Measurements from ENCODE around the gene GYG1. TPM values are rescaled to one million over a fixed set of nuclear protein-coding genes. Genes with fewer than 3 reads are reported as not detected.

The GYG1 gene
- total RNA-seq, 1 experiment from 2014 or later, result 75.2 TPM

DNA sequence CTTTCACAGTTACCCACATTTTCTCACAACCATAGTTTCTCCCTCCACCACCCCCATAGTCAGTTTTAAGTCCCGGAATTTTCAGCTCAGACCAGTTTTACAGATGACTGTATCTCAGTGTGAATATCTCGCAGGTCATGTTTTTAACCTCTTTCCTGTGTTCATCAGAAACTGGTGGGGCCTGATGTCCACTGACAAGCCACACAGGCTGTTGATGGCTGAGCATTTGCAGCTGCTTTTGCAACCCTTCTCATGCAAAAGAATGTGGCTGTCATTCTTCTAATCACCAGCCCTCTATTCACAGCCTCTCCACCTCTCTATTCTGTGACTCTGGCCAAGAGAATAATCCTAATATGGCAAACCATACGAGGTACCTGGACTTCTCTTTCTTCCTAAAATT lies 8.5 kb downstream of the GYG1 start:
- DNase-seq (ENCODE audit: low read depth, low spot score) (no peak), ATAC-seq (no peak; the same call in 1 of the 2 replicates)
- ChIA-PET CTCF (no interaction called here), POLR2A (no interaction called here)
- Histone ChIP-seq H3K4me3 (ENCODE audit: low read depth in 2 of 2, low read length in 2 of 2) (no peak overlapping the region), H3K36me3 (ENCODE audit: control insufficient read depth, insufficient read depth, low read length) (peaks cover 33% of the 10 kb centered on the region), H3K27ac (ENCODE audit: low read length) (no peak overlapping the region), H3K27me3 (ENCODE audit: control insufficient read depth, insufficient read depth, low read length) (no peaks in the 10 kb centered on the region), H3K4me1 (ENCODE audit: control insufficient read depth, insufficient read depth, low read length) (peaks cover 7% of the 10 kb centered on the region), H3K9me3 (ENCODE audit: control insufficient read depth, insufficient read depth, low read depth, low read length) (no peaks in the 10 kb centered on the region)
- intact Hi-C loops (cut with micrococcal nuclease; ENCODE audit: unreplicated experiment), result no loop called here
- TF ChIP-seq POLR2AphosphoS5 (IDR thresholded peaks at IDR 0.05; ENCODE audit: low read depth, low read length) (no peak), SIN3A (IDR thresholded peaks at IDR 0.05; ENCODE audit: borderline replicate concordance, insufficient read depth, low read depth, low read length) (no peak), TCF7L2 (IDR thresholded peaks at IDR 0.05; ENCODE audit: low read depth, low read length) (no peak)
- TF ChIP-seq, protein P1, sequence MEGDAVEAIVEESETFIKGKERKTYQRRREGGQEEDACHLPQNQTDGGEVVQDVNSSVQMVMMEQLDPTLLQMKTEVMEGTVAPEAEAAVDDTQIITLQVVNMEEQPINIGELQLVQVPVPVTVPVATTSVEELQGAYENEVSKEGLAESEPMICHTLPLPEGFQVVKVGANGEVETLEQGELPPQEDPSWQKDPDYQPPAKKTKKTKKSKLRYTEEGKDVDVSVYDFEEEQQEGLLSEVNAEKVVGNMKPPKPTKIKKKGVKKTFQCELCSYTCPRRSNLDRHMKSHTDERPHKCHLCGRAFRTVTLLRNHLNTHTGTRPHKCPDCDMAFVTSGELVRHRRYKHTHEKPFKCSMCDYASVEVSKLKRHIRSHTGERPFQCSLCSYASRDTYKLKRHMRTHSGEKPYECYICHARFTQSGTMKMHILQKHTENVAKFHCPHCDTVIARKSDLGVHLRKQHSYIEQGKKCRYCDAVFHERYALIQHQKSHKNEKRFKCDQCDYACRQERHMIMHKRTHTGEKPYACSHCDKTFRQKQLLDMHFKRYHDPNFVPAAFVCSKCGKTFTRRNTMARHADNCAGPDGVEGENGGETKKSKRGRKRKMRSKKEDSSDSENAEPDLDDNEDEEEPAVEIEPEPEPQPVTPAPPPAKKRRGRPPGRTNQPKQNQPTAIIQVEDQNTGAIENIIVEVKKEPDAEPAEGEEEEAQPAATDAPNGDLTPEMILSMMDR (IDR thresholded peaks at IDR 0.05), result no peak
- TF ChIP-seq, protein P2, sequence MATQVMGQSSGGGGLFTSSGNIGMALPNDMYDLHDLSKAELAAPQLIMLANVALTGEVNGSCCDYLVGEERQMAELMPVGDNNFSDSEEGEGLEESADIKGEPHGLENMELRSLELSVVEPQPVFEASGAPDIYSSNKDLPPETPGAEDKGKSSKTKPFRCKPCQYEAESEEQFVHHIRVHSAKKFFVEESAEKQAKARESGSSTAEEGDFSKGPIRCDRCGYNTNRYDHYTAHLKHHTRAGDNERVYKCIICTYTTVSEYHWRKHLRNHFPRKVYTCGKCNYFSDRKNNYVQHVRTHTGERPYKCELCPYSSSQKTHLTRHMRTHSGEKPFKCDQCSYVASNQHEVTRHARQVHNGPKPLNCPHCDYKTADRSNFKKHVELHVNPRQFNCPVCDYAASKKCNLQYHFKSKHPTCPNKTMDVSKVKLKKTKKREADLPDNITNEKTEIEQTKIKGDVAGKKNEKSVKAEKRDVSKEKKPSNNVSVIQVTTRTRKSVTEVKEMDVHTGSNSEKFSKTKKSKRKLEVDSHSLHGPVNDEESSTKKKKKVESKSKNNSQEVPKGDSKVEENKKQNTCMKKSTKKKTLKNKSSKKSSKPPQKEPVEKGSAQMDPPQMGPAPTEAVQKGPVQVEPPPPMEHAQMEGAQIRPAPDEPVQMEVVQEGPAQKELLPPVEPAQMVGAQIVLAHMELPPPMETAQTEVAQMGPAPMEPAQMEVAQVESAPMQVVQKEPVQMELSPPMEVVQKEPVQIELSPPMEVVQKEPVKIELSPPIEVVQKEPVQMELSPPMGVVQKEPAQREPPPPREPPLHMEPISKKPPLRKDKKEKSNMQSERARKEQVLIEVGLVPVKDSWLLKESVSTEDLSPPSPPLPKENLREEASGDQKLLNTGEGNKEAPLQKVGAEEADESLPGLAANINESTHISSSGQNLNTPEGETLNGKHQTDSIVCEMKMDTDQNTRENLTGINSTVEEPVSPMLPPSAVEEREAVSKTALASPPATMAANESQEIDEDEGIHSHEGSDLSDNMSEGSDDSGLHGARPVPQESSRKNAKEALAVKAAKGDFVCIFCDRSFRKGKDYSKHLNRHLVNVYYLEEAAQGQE (IDR thresholded peaks at IDR 0.05; ENCODE audit: insufficient read depth in 1 of 2, low read depth in 2 of 2, low read length in 1 of 2), result no peak
- BruUV-seq (replicated peaks), result no TSS peak
- in situ Hi-C loops (cut with HindIII; ENCODE audit: low pct_unique_long_range_greater_than_20kb, low sequenced_read_pairs), result no loop called here

DNA sequence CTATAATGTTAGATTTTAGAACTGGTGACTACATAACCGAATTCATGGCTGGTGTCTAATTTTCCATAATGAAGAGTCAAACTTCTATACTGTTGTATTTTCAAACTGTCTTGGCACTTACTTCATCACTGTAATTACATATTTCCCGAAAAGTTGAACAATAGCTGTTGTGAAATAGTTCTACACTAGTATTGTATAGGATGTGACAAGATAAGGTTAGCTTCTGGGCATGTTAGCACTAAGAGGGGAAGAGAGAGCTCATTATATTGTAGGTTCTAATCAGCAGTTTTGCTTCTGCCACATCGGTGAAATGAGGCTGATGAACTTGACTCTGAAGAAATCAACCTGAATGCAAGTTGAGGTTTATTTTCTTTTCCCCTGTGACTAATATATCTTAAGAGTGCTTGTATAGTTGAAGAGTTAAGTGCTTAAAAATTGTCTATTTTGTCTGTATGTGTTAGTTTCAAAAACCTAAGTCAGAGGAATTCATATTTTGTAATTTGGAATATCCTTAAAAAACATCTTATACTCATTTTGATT lies 8.9 kb downstream of the GYG1 start:
- POLR2A ChIA-PET, result no interaction called here
- ATAC-seq, result no peak
- BruUV-seq (replicated peaks), result no TSS peak

More for the DNA sequence above, 8.9 kb downstream of the GYG1 start:
- no peaks in the 10 kb centered on the region for H3K9me3 ChIP-seq (ENCODE audit: control insufficient read depth, insufficient read depth, low read depth, low read length)
- no peak for TF ChIP-seq TCF7L2 (IDR thresholded peaks at IDR 0.05; ENCODE audit: low read depth, low read length)
- TF ChIP-seq, protein P2 (IDR thresholded peaks at IDR 0.05; ENCODE audit: insufficient read depth in 1 of 2, low read depth in 2 of 2, low read length in 1 of 2), result no peak
- no peak for TF ChIP-seq SIN3A (IDR thresholded peaks at IDR 0.05; ENCODE audit: borderline replicate concordance, insufficient read depth, low read depth, low read length)
- TF ChIP-seq, protein P1 (IDR thresholded peaks at IDR 0.05), result no peak
- no peak for TF ChIP-seq POLR2AphosphoS5 (IDR thresholded peaks at IDR 0.05; ENCODE audit: low read depth, low read length)
- in situ Hi-C loops (cut with HindIII; ENCODE audit: low pct_unique_long_range_greater_than_20kb, low sequenced_read_pairs), result no loop called here
- H3K4me1 ChIP-seq (ENCODE audit: control insufficient read depth, insufficient read depth, low read length), result peaks cover 8% of the 10 kb centered on the region
- H3K36me3 ChIP-seq (ENCODE audit: control insufficient read depth, insufficient read depth, low read length), result peaks cover 32% of the 10 kb centered on the region
- no peak overlapping the region for H3K4me3 ChIP-seq (ENCODE audit: low read depth in 2 of 2, low read length in 2 of 2)
- DNase-seq (ENCODE audit: low read depth, low spot score), result no peak
- CTCF ChIA-PET, result no interaction called here
- H3K27ac ChIP-seq (ENCODE audit: low read length), result no peak overlapping the region
- intact Hi-C loops (cut with micrococcal nuclease; ENCODE audit: unreplicated experiment), result no loop called here
- H3K27me3 ChIP-seq (ENCODE audit: control insufficient read depth, insufficient read depth, low read length), result no peaks in the 10 kb centered on the region

Data from Panc1 (cell line).